DOHH2 (cell line): ENCODE measurements around the gene ATG16L1.

ENCODE experiments used
- H3F3A ChIP-seq: fragments of 200-600 bp; sonication (generic), shearing (Covaris generic); 2 replicates; pipeline ENCODE4 v1.6.0; 2016; ENCODE audit warnings: antibody characterized with exemption, mild to moderate bottlenecking; ENCODE audit not compliant: control insufficient read depth, insufficient read depth
- H3K27ac ChIP-seq: fragments of 200-600 bp; sonication (generic); 2 replicates; pipeline ENCODE4 v1.5.1; 2014; ENCODE audit warnings: low read depth, mild to moderate bottlenecking, low read length, moderate library complexity
- H3K27me3 ChIP-seq: fragments of 200-600 bp; sonication (generic); 2 replicates; pipeline ENCODE4 v1.6.1; 2014; ENCODE audit warnings: mild to moderate bottlenecking, low read length, mixed read lengths; ENCODE audit not compliant: control insufficient read depth
- H3K36me3 ChIP-seq: fragments of 200-600 bp; sonication (generic); 2 replicates; pipeline ENCODE4 v1.6.1; 2014; ENCODE audit warnings: mild to moderate bottlenecking, low read length, moderate library complexity, mixed read lengths; ENCODE audit not compliant: control insufficient read depth
- H3K4me1 ChIP-seq: fragments of 200-600 bp; sonication (generic); 2 replicates; pipeline ENCODE4 v1.6.1; 2014; ENCODE audit warnings: mild to moderate bottlenecking, low read length, mixed read lengths; ENCODE audit not compliant: control insufficient read depth
- H3K4me2 ChIP-seq: fragments of 200-600 bp; sonication (generic); 2 replicates; pipeline ENCODE4 v1.6.0; 2014; ENCODE audit warnings: mild to moderate bottlenecking, low read length, moderate library complexity
- H3K4me3 ChIP-seq: fragments of 200-600 bp; sonication (generic); 2 replicates; pipeline ENCODE4 v1.5.1; 2014; ENCODE audit warnings: mild to moderate bottlenecking, low read length, mixed read lengths
- H3K79me2 ChIP-seq: fragments of 200-600 bp; sonication (generic); 2 replicates; pipeline ENCODE4 v1.6.1; 2014; ENCODE audit warnings: mild to moderate bottlenecking, low read length, mixed read lengths; ENCODE audit not compliant: control insufficient read depth
- H3K9me2 ChIP-seq: fragments of 200-600 bp; sonication (generic); replicated peaks from 2 replicates; pipeline ENCODE4 v1.6.1; 2014; ENCODE audit warnings: mild to moderate bottlenecking, low read length, mixed read lengths; ENCODE audit not compliant: control insufficient read depth
- H3K9me3 ChIP-seq: fragments of 200-600 bp; sonication (generic); 2 replicates; pipeline ENCODE4 v1.6.1; 2014; ENCODE audit warnings: antibody characterized with exemption, low read length, mixed read lengths; ENCODE audit not compliant: control insufficient read depth, insufficient read depth
- H4K20me1 ChIP-seq: fragments of 200-600 bp; sonication (generic); 2 replicates; pipeline ENCODE4 v1.6.0; 2014; ENCODE audit warnings: low read depth, mild to moderate bottlenecking, antibody characterized with exemption, low read length, moderate library complexity; ENCODE audit not compliant: control insufficient read depth, insufficient read depth
- EZH2phosphoT487 ChIP-seq: fragments of 200-600 bp; sonication (generic); IDR thresholded peaks from 2 replicates; pipeline ENCODE4 v1.6.1; 2017; ENCODE audit warnings: borderline replicate concordance, mild to moderate bottlenecking, antibody characterized with exemption, low read length, moderate library complexity, mixed read lengths
- TF ChIP-seq, protein P1 (sequence below): fragments of 200-600 bp; sonication (generic); IDR thresholded peaks from one replicate; pipeline ENCODE4 v1.5.1; 2014; ENCODE audit warnings: antibody characterized with exemption, mild to moderate bottlenecking, low read depth, low read length; ENCODE audit not compliant: poor library complexity, severe bottlenecking

ATG16L1 gene

GRCh38 chr2:233341296-233341695, 89.8 kb downstream of the ATG16L1 start:
- H3K27ac ChIP-seq: no peak overlapping the region
- H3F3A ChIP-seq: no peaks in the 10 kb centered on the region; the same call in 1 of the 2 replicates
- no peaks in the 10 kb centered on the region for H3K9me2 ChIP-seq
- no peak overlapping the region for H3K4me3 ChIP-seq
- no peaks in the 10 kb centered on the region for H3K36me3 ChIP-seq
- no peaks in the 10 kb centered on the region for H3K9me3 ChIP-seq
- H3K4me2 ChIP-seq: no peak overlapping the region
- H4K20me1 ChIP-seq: no peaks in the 10 kb centered on the region
- H3K27me3 ChIP-seq: peaks cover 15% of the 10 kb centered on the region
- TF ChIP-seq, protein P1, sequence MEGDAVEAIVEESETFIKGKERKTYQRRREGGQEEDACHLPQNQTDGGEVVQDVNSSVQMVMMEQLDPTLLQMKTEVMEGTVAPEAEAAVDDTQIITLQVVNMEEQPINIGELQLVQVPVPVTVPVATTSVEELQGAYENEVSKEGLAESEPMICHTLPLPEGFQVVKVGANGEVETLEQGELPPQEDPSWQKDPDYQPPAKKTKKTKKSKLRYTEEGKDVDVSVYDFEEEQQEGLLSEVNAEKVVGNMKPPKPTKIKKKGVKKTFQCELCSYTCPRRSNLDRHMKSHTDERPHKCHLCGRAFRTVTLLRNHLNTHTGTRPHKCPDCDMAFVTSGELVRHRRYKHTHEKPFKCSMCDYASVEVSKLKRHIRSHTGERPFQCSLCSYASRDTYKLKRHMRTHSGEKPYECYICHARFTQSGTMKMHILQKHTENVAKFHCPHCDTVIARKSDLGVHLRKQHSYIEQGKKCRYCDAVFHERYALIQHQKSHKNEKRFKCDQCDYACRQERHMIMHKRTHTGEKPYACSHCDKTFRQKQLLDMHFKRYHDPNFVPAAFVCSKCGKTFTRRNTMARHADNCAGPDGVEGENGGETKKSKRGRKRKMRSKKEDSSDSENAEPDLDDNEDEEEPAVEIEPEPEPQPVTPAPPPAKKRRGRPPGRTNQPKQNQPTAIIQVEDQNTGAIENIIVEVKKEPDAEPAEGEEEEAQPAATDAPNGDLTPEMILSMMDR: no peak
- TF ChIP-seq EZH2phosphoT487: no peak
- H3K79me2 ChIP-seq: no peaks in the 10 kb centered on the region
- peaks cover 12% of the 10 kb centered on the region for H3K4me1 ChIP-seq

GRCh38 chr2:233342301-233342700, 90.8 kb downstream of the ATG16L1 start:
- H4K20me1 ChIP-seq: no peaks in the 10 kb centered on the region
- H3K4me3 ChIP-seq: no peak overlapping the region
- peaks cover 12% of the 10 kb centered on the region for H3K4me1 ChIP-seq
- H3K27ac ChIP-seq: no peak overlapping the region
- no peaks in the 10 kb centered on the region for H3K9me2 ChIP-seq
- H3K36me3 ChIP-seq: no peaks in the 10 kb centered on the region
- no peaks in the 10 kb centered on the region; the same call in 1 of the 2 replicates for H3F3A ChIP-seq
- TF ChIP-seq, protein P1: no peak
- no peak for TF ChIP-seq EZH2phosphoT487
- H3K27me3 ChIP-seq: peaks cover 17% of the 10 kb centered on the region
- H3K4me2 ChIP-seq: no peak overlapping the region
- no peaks in the 10 kb centered on the region for H3K79me2 ChIP-seq
- no peaks in the 10 kb centered on the region for H3K9me3 ChIP-seq

DNA sequence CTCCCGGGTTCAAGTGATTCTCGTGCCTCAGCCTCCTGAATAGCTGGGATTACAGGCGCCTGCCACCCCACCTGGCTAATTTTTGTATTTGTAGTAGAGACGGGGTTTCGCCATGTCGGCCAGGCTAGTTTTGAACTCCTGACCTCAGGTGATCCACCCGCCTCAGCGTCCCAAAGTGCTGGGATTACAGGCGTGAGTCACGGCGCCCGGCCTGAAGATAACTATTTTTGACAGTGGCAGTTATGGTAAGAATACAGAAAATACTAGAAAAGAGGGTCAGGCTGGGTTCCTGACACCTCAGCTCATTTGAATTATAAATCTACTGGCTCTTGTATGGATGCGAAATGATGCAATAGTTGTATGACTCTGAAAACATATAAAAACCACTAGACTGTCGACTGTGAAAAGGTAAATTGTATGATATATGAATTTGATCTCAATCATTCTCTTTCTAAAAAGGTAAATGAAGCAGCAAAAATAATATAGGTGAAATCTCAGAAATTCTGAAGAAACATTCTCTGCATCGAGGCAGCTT, 91.8 kb downstream of the ATG16L1 start:
- no peaks in the 10 kb centered on the region for H3K79me2 ChIP-seq
- no peak overlapping the region for H3K4me3 ChIP-seq
- H4K20me1 ChIP-seq: no peaks in the 10 kb centered on the region
- peaks cover 13% of the 10 kb centered on the region for H3K4me1 ChIP-seq
- TF ChIP-seq, protein P1: no peak
- TF ChIP-seq EZH2phosphoT487: no peak
- no peak overlapping the region for H3K27ac ChIP-seq
- no peaks in the 10 kb centered on the region for H3K36me3 ChIP-seq
- no peaks in the 10 kb centered on the region for H3K9me2 ChIP-seq
- no peaks in the 10 kb centered on the region for H3K9me3 ChIP-seq
- peaks cover 19% of the 10 kb centered on the region for H3K27me3 ChIP-seq
- no peak overlapping the region for H3K4me2 ChIP-seq
- H3F3A ChIP-seq: no peaks in the 10 kb centered on the region; the same call in 1 of the 2 replicates
